Loucy (cell line): ENCODE measurements around the gene KRT32.

Source experiments
- CTCF ChIP-seq: fragments of 200-600 bp; sonication (generic); conservative IDR thresholded peaks from 2 replicates; pipeline ENCODE4 v1.5.1; 2014; ENCODE audit warnings: mild to moderate bottlenecking, antibody characterized with exemption, low read length
- EZH2phosphoT487 ChIP-seq: fragments of 200-600 bp; IDR thresholded peaks from 2 replicates; pipeline ENCODE4 v1.6.1; 2018; ENCODE audit warnings: antibody characterized with exemption, mild to moderate bottlenecking, moderate library complexity, borderline replicate concordance

DNA sequence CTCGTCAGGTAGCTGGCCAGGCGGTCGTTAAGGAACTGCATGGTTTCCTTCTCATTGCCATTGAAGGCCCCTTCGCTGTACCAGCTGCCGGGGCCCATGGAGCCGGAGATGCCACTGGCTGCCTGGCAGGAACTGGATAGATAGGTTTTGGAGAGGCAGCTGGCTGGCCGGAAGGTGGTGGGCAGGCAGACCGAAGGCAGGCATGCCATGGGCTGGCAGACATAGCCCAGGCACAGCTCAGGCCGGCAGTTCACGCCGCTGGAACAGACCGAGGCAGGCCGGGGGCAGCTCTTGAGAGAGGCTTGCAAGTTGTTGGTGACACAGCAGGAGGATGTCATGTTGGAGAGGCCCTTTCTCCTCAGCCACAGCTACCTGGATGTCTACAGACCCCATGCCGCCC, at the start of gene KRT32:
- TF ChIP-seq CTCF (no peak), EZH2phosphoT487 (no peak)
